CD4-positive, alpha-beta memory T cell (primary cell): ENCODE results near the gene DOCK3. TPM values are rescaled to one million over a fixed set of nuclear protein-coding genes. Genes with fewer than 3 reads are reported as not detected.

Experiments
- CTCF ChIA-PET: fragments of 350-600 bp; sonication (Branson Sonifier 250); formaldehyde crosslinking; loops from one replicate; lab custom pipeline; 2021; ENCODE audit warnings: inconsistent platforms; ENCODE audit not compliant: partially characterized antibody; lab: Charles Lee
- POLR2A ChIA-PET: fragments of 350-600 bp; sonication (Branson Sonifier 250); formaldehyde crosslinking; loops from one replicate; lab custom pipeline; 2021; ENCODE audit not compliant: partially characterized antibody; lab: Charles Lee
- DNase-seq, 5 donors: peaks; one replicate each; pipeline versions ENCODE4 v3.0.0 to v3.0.0-alpha.2; 2020 to 2022; ENCODE audit warnings: mixed read lengths in 1 of 5
- H3K27ac ChIP-seq: one replicate; pipeline ENCODE4 v1.7.0; 2013; ENCODE audit warnings: low read depth, low read length
- H3K27me3 ChIP-seq: 2 replicates; pipeline ENCODE4 v1.7.0; 2013; ENCODE audit warnings: mild to moderate bottlenecking, low read length, moderate library complexity; ENCODE audit not compliant: insufficient read depth
- H3K36me3 ChIP-seq: 2 replicates; pipeline ENCODE4 v1.7.0; 2013; ENCODE audit warnings: mild to moderate bottlenecking, low read length, moderate library complexity; ENCODE audit not compliant: insufficient read depth
- H3K4me1 ChIP-seq: 2 replicates; pipeline ENCODE4 v1.7.0; 2013; ENCODE audit warnings: mild to moderate bottlenecking, low read length, moderate library complexity; ENCODE audit not compliant: insufficient read depth
- H3K4me3 ChIP-seq, 2 donors: one replicate each; pipeline ENCODE4 v1.7.0; 2013; ENCODE audit warnings: low read length in 2 of 2, mild to moderate bottlenecking in 1 of 2
- H3K9me3 ChIP-seq, 2 donors: one replicate each; pipeline ENCODE4 v1.7.0; 2013; ENCODE audit warnings: low read length in 2 of 2, control low read depth in 1 of 2; ENCODE audit not compliant: control insufficient read depth in 1 of 2
- H3K27ac Mint-ChIP-seq, 7 donors: one replicate each; pipeline ENCODE4 v1.8.0; 2020 to 2021; ENCODE audit warnings: mixed read lengths in 7 of 7, mild to moderate bottlenecking in 6 of 7, inconsistent platforms in 3 of 7, moderate library complexity in 3 of 7
- H3K27me3 Mint-ChIP-seq, 2 donors: one replicate each; pipeline ENCODE4 v1.8.0; 2020 to 2021; ENCODE audit warnings: mixed read lengths in 2 of 2
- H3K36me3 Mint-ChIP-seq, 2 donors: one replicate each; pipeline ENCODE4 v1.8.0; 2020 to 2021; ENCODE audit warnings: mixed read lengths in 2 of 2, inconsistent platforms in 1 of 2, mild to moderate bottlenecking in 1 of 2
- H3K4me1 Mint-ChIP-seq, 4 donors: one replicate each; pipeline ENCODE4 v1.8.0; 2020 to 2021; ENCODE audit warnings: mixed read lengths in 4 of 4, mild to moderate bottlenecking in 1 of 4
- H3K4me3 Mint-ChIP-seq, 8 donors: one replicate each; pipeline ENCODE4 v1.8.0; 2020 to 2021; ENCODE audit warnings: mixed read lengths in 8 of 8, mild to moderate bottlenecking in 7 of 8, moderate library complexity in 6 of 8, inconsistent platforms in 3 of 8
- H3K9me3 Mint-ChIP-seq, 8 donors: one replicate each; pipeline ENCODE4 v1.8.0; 2020 to 2021; ENCODE audit warnings: mixed read lengths in 8 of 8, mild to moderate bottlenecking in 5 of 8, inconsistent platforms in 3 of 8, moderate library complexity in 1 of 8
- intact Hi-C: fragments of 100-400 bp; cut with micrococcal nuclease; formaldehyde crosslinking; loops from one replicate; pipeline ENCODE4 v1.15.1; 2023
- polyA plus RNA-seq, 2 donors: library from polyadenylated mRNA; unstranded; fragments of 300-500 nt; fragmentation: Illumina TruSeq; gene quantifications; one replicate each; pipeline ENCODE4 v1.2.3, GENCODE V29; 2021
- total RNA-seq, 2 experiments: library from RNA; stranded (reverse); gene quantifications; one replicate each; pipeline ENCODE4 v1.2.3, GENCODE V29; 2021

DOCK3 gene
- total and polyA plus RNA-seq, 4 experiments from 2014 or later, result 0.04 to 2.6 (median 1.3) TPM

DNA sequence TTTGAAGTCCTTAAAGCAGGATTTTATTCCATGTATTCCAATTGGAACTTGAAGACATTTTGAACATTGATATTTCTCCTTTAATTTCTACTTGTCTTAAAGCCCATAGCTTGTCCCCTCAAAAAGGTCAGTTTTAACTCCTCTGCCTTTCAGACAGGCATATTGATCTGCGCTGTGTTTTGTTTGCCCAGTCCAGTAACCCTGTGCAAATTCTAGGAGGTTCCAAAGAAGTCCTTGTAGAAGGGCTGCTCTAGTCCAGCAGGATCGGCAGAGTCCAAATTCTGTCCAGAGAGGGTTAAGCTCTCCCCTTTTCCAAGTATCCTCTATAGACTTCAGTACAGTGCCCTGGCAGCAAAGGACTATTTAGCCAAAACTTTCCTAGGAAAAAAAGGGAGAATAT lies 604.7 kb downstream of the DOCK3 start:
- Histone ChIP-seq H3K36me3 (no peaks in the 10 kb centered on the region), H3K9me3 (no peaks in the 10 kb centered on the region), H3K27me3 (no peaks in the 10 kb centered on the region), H3K4me3 (no peak overlapping the region), H3K27ac (no peak overlapping the region), H3K4me1 (no peaks in the 10 kb centered on the region)
- intact Hi-C loops, result no loop called here
- DNase-seq, result no peak
- H3K27me3 Mint-ChIP-seq, result peaks cover 1 to 3% of the 10 kb centered on the region in 2 donors
- ChIA-PET POLR2A (no interaction called here), CTCF (interaction anchor here (0.8 to 1.8 kb wide), 2 partner anchors 9 to 307 kb away, joined by 3 to 6 read pairs; no protein-coding TSS in a partner anchor)
- H3K9me3 Mint-ChIP-seq, result peaks cover 0 to 7% (median 0%) of the 10 kb centered on the region in 8 donors
- peaks cover 3 to 13% of the 10 kb centered on the region in 2 donors for H3K36me3 Mint-ChIP-seq
- H3K4me3 Mint-ChIP-seq, result no peak overlapping the region
- no peak overlapping the region for H3K27ac Mint-ChIP-seq
- peaks cover 0 to 4% (median under 1%) of the 10 kb centered on the region in 4 donors for H3K4me1 Mint-ChIP-seq

DNA sequence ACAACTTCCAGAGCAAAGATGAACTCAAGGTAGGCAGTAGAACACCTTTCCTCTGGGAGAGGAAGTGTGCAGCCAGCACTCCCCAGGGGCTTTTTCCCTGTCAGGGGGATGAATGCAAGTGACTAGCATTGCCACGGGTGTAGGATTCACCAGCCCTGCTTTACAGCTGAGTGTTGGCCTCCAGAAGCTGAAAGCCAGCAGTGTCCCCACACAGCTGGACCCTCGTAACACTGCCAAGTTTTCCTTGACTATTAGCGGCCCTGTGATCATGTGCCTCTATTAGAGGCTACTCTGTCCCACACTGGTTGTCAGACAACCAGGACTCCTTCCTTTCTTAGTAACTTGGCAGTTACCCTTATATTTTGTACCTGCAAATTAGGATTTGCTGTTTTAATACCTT lies 605.4 kb downstream of the DOCK3 start:
- Mint-ChIP-seq H3K27me3 (peaks cover 1 to 3% of the 10 kb centered on the region in 2 donors), H3K4me1 (peaks cover 0 to under 1% (median under 1%) of the 10 kb centered on the region in 4 donors), H3K36me3 (peaks cover 7 to 16% of the 10 kb centered on the region in 2 donors), H3K4me3 (no peak overlapping the region), H3K9me3 (peaks cover 0 to 11% (median 3%) of the 10 kb centered on the region in 8 donors), H3K27ac (no peak overlapping the region)
- ChIA-PET CTCF (no interaction called here), POLR2A (no interaction called here)
- no peak for DNase-seq
- Histone ChIP-seq H3K27me3 (no peaks in the 10 kb centered on the region), H3K4me3 (no peak overlapping the region), H3K4me1 (no peaks in the 10 kb centered on the region), H3K27ac (no peak overlapping the region), H3K36me3 (no peaks in the 10 kb centered on the region), H3K9me3 (no peaks in the 10 kb centered on the region)
- intact Hi-C loops, result no loop called here

DNA sequence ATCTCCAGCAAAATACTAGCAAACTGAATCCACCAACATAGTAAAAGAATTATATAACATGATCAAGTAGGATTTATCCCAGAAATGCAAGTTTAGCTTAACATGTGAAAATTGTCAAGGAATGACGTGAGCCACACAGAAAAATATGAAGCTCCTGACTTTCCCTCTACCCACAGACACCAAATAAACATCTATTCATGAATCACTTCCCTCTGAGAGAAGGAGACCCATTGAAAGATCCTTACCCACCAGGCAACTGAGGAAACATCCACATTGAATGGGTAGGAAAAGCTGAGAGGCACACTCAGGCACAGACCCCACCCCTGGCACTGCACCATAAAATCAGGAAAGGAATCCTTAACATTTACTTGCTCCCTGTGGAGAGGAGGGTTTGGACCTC lies 608.2 kb downstream of the DOCK3 start:
- ChIA-PET CTCF (no interaction called here), POLR2A (no interaction called here)
- Histone ChIP-seq H3K36me3 (no peaks in the 10 kb centered on the region), H3K4me3 (no peak overlapping the region), H3K27me3 (no peaks in the 10 kb centered on the region), H3K4me1 (no peaks in the 10 kb centered on the region), H3K9me3 (no peaks in the 10 kb centered on the region), H3K27ac (no peak overlapping the region)
- H3K36me3 Mint-ChIP-seq, result peaks cover 10 to 31% of the 10 kb centered on the region in 2 donors
- no peaks in the 10 kb centered on the region for H3K4me1 Mint-ChIP-seq
- peaks cover 1 to 3% of the 10 kb centered on the region in 2 donors for H3K27me3 Mint-ChIP-seq
- peak overlapping the region in 2 of 8 donors; percentile 4 to 32 for H3K4me3 Mint-ChIP-seq
- DNase-seq, result no peak
- intact Hi-C loops, result no loop called here
- H3K27ac Mint-ChIP-seq, result no peak overlapping the region
- peaks cover 0 to 28% (median 18%) of the 10 kb centered on the region in 8 donors for H3K9me3 Mint-ChIP-seq

DNA sequence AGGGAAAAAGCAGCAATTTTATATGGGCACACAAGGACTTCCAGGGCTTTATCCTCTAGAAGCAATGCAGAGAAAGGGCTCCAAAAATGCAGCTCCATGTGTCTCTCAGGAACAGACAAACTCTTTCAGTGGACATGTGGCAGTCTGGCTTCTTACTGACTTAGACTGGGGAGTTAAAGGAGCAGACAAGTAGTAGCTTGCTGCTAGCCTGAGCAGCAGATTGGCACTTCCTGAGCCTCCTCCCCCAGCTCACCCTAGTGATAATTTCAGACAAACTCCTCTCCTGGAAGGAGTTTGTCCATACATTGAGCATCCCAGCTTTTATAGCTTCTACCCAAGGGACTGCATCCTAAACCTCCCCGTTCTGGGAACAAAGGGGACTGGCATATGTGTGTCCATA lies 608.7 kb downstream of the DOCK3 start:
- H3K36me3 Mint-ChIP-seq, result peaks cover 10 to 31% of the 10 kb centered on the region in 2 donors
- peaks cover 1 to 3% of the 10 kb centered on the region in 2 donors for H3K27me3 Mint-ChIP-seq
- H3K4me1 Mint-ChIP-seq, result no peaks in the 10 kb centered on the region
- H3K27me3 ChIP-seq, result no peaks in the 10 kb centered on the region
- no peaks in the 10 kb centered on the region for H3K9me3 ChIP-seq
- H3K36me3 ChIP-seq, result no peaks in the 10 kb centered on the region
- CTCF ChIA-PET, result interaction anchor here (1.4 kb wide), 1 partner anchor 28 kb away, joined by 3 read pairs; no protein-coding TSS in a partner anchor
- peaks cover 0 to 32% (median 21%) of the 10 kb centered on the region in 8 donors for H3K9me3 Mint-ChIP-seq
- no peak overlapping the region for H3K27ac Mint-ChIP-seq
- no peak overlapping the region for H3K4me3 Mint-ChIP-seq
- H3K27ac ChIP-seq, result no peak overlapping the region
- POLR2A ChIA-PET, result no interaction called here
- H3K4me3 ChIP-seq, result no peak overlapping the region
- intact Hi-C loops, result no loop called here
- DNase-seq, result no peak
- H3K4me1 ChIP-seq, result no peaks in the 10 kb centered on the region

DNA sequence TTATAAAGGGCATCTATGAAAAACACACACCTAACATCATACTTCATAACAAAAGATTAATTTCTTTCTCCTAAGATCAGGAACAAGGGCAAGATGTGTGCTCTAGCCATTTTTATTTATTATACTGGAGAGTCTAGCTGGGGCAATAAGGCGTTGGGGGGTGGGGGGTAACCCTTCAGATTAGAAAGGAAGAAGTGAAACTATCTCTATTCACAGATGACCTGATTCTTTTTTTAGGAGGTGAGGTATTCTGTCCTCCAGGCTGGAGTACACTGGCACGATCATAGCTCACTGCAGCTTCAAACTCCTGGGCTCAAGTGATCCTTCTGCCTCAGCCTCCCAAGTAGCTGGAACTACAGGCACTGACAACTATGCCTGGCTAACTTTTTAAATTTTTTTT lies 620.9 kb downstream of the DOCK3 start:
- Mint-ChIP-seq H3K27me3 (no peaks in the 10 kb centered on the region), H3K27ac (no peak overlapping the region), H3K4me3 (no peak overlapping the region)

DNA sequence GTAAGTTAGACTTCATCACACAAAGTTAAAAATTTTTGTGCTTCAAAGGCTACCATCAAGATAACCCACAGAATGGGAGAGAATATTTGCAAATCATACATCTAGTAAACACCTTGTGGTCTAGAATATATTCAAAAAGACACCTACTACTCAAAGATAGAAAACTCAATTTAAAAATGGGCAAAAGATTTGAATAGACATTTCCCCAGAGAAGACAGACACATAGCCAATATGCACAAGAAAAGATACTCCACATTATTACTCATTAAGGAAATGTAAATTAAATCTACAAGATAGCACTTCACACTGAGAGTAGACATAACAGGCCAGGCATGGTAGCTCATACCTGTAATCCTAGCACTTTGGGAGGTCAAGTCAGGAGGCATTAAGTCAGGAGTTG lies 622.6 kb downstream of the DOCK3 start:
- H3K36me3 Mint-ChIP-seq, result peaks cover 0 to 2% of the 10 kb centered on the region in 2 donors
- H3K27me3 ChIP-seq, result no peaks in the 10 kb centered on the region
- no peaks in the 10 kb centered on the region for H3K4me1 Mint-ChIP-seq
- no peaks in the 10 kb centered on the region for H3K4me1 ChIP-seq
- DNase-seq, result no peak
- H3K4me3 ChIP-seq, result no peak overlapping the region
- no peak overlapping the region for H3K27ac Mint-ChIP-seq
- H3K4me3 Mint-ChIP-seq, result no peak overlapping the region
- no peaks in the 10 kb centered on the region for H3K36me3 ChIP-seq
- H3K27ac ChIP-seq, result no peak overlapping the region
- ChIA-PET POLR2A (no interaction called here), CTCF (no interaction called here)
- H3K9me3 ChIP-seq, result no peaks in the 10 kb centered on the region
- intact Hi-C loops, result no loop called here
- peaks cover 3 to 21% (median 9%) of the 10 kb centered on the region in 8 donors for H3K9me3 Mint-ChIP-seq
- H3K27me3 Mint-ChIP-seq, result no peaks in the 10 kb centered on the region

More for the DNA sequence above, 620.9 kb downstream of the DOCK3 start:
- ChIA-PET POLR2A (no interaction called here), CTCF (no interaction called here)
- intact Hi-C loops, result no loop called here
- H3K36me3 ChIP-seq, result no peaks in the 10 kb centered on the region
- H3K4me1 ChIP-seq, result no peaks in the 10 kb centered on the region
- DNase-seq, result no peak
- no peak overlapping the region for H3K27ac ChIP-seq
- Mint-ChIP-seq H3K36me3 (peaks cover 6 to 8% of the 10 kb centered on the region in 2 donors), H3K9me3 (peaks cover 0 to 24% (median 11%) of the 10 kb centered on the region in 8 donors), H3K4me1 (no peaks in the 10 kb centered on the region)
- H3K9me3 ChIP-seq, result no peaks in the 10 kb centered on the region
- H3K27me3 ChIP-seq, result no peaks in the 10 kb centered on the region
- no peak overlapping the region for H3K4me3 ChIP-seq

DNA sequence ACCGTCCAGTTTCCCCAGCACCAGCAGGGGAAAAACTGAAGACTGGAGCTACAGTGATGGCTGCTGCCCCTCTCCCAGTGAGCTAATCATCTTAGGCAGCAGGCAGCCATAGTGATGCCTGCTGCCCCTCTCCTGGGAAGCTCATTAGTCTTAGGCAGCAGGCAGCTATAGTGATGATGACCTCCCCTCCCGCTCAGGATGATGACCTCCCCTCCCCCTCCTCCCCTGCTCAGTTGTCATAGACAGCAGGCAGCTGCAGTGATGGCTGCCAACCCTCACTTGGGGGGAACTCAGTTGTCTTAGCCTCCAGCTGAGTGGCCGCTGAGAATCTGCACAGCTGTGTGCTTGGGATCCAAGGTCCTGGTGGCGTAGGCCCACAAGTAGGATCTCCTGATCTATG lies 629.5 kb downstream of the DOCK3 start:
- no peaks in the 10 kb centered on the region for H3K36me3 ChIP-seq
- H3K27ac Mint-ChIP-seq, result no peak overlapping the region
- H3K27me3 Mint-ChIP-seq, result peaks cover 1 to 4% of the 10 kb centered on the region in 2 donors

More for the DNA sequence above, 629.5 kb downstream of the DOCK3 start:
- ChIA-PET CTCF (no interaction called here), POLR2A (no interaction called here)
- Histone ChIP-seq H3K27me3 (no peaks in the 10 kb centered on the region), H3K9me3 (no peaks in the 10 kb centered on the region), H3K27ac (no peak overlapping the region), H3K4me3 (no peak overlapping the region), H3K4me1 (no peaks in the 10 kb centered on the region)
- H3K4me1 Mint-ChIP-seq, result no peaks in the 10 kb centered on the region
- peaks cover 3 to 19% of the 10 kb centered on the region in 2 donors for H3K36me3 Mint-ChIP-seq
- no peak for DNase-seq
- H3K9me3 Mint-ChIP-seq, result peaks cover 6 to 42% (median 27%) of the 10 kb centered on the region in 8 donors
- intact Hi-C loops, result no loop called here
- H3K4me3 Mint-ChIP-seq, result no peak overlapping the region
